ENCODE results near the gene ABCG1.

DNA sequence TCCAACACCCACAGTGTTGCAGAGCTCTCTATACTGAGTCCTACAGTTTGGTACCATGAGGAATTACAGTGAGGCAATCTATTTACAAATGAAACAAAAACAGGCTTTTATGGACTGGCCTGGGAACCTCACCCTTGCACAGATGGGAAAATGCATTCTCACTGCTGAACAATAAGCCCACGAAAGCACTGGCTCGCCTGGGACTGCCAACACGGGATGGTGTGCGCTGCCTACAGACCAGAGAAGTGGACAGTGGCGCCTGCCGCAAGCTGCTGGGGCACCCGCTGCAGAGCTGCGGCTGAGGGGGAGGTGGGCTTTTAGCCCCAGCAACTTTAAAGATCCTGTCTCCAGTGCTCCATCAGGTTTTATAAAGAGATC, 28.5 kb upstream of the ABCG1 start:
- TF ChIP-seq, protein P1, sequence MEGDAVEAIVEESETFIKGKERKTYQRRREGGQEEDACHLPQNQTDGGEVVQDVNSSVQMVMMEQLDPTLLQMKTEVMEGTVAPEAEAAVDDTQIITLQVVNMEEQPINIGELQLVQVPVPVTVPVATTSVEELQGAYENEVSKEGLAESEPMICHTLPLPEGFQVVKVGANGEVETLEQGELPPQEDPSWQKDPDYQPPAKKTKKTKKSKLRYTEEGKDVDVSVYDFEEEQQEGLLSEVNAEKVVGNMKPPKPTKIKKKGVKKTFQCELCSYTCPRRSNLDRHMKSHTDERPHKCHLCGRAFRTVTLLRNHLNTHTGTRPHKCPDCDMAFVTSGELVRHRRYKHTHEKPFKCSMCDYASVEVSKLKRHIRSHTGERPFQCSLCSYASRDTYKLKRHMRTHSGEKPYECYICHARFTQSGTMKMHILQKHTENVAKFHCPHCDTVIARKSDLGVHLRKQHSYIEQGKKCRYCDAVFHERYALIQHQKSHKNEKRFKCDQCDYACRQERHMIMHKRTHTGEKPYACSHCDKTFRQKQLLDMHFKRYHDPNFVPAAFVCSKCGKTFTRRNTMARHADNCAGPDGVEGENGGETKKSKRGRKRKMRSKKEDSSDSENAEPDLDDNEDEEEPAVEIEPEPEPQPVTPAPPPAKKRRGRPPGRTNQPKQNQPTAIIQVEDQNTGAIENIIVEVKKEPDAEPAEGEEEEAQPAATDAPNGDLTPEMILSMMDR (conservative IDR thresholded peaks at IDR 0.05 in 1 of 2, IDR thresholded peaks at IDR 0.05 in 1 of 2; ENCODE audit: low read depth in 1 of 2, low read length in 2 of 2), result no peak
- TF ChIP-seq EZH2 (IDR thresholded peaks at IDR 0.05; ENCODE audit: low read length, missing control alignments), result no peak
